H1 (cell line): ENCODE measurements around the gene ZMYM4. TPM values are rescaled to one million over a fixed set of nuclear protein-coding genes. Genes with fewer than 3 reads are reported as not detected.

ENCODE experiments used
- CBX5 ChIP-seq: fragments of 300-800, 300-1000 bp; sonication (generic); IDR thresholded peaks from 2 replicates; pipeline ENCODE4 v1.7.1; 2016; ENCODE audit warnings: antibody characterized with exemption, low read length, low read depth
- JUND ChIP-seq: IDR thresholded peaks from 2 replicates; pipeline ENCODE4 v1.6.1; 2011; ENCODE audit warnings: mild to moderate bottlenecking, improper control_type of control experiment, low read length
- KDM1A ChIP-seq: fragments of 200-600, 300-600 bp; sonication (generic); IDR thresholded peaks from 2 replicates; pipeline ENCODE4 v1.7.1; 2016; ENCODE audit warnings: mild to moderate bottlenecking, low read length, borderline replicate concordance
- NRF1 ChIP-seq: IDR thresholded peaks from 2 replicates; pipeline ENCODE4 v1.6.1; 2011; ENCODE audit warnings: mild to moderate bottlenecking, low read depth, low read length, improper control_type of control experiment
- ZNF274 ChIP-seq: IDR thresholded peaks from 2 replicates; pipeline ENCODE4 v1.7.0; 2012; ENCODE audit warnings: low read length, borderline replicate concordance; ENCODE audit errors: extremely low read depth
- polyA plus RNA-seq, 7 experiments: library from polyadenylated mRNA; depleted of rRNA in 3 of 7; stranded (reverse) in 5 of 7; unstranded in 2 of 7; fragments of >200 nt in 5 of 7; fragments of 200-250 nt in 2 of 7; gene quantifications; 1 replicate in 5 of 7; 2 replicates in 1 of 7; 4 replicates in 1 of 7; pipeline versions ENCODE4 v1.2.1 to v1.2.3, GENCODE V29; 2011 to 2013; ENCODE audit warnings: missing spikeins in 2 of 7, mixed read lengths in 2 of 7
- total RNA-seq: library from RNA; stranded (reverse); fragmentation: NEBNext Ultra II Directional; extraction: Animal tissue kit (Norgen Biotek cat#: 25700); gene quantifications from 2 replicates; pipeline ENCODE4 v1.2.1, GENCODE V29; 2021
- TF ChIP-seq, protein P1 (sequence below): fragments of 300-600 bp; sonication (generic); IDR thresholded peaks from 2 replicates; pipeline ENCODE4 v1.7.1; 2012; ENCODE audit warnings: low read length, moderate library complexity, mild to moderate bottlenecking, inconsistent platforms; ENCODE audit not compliant: insufficient replicate concordance

Gene ZMYM4
- total and polyA plus RNA-seq, 2 of the 8 experiments (the other 6 are each of a cell fraction or from before 2014, with no cell fraction given) = 16.7 to 81.3 TPM

DNA sequence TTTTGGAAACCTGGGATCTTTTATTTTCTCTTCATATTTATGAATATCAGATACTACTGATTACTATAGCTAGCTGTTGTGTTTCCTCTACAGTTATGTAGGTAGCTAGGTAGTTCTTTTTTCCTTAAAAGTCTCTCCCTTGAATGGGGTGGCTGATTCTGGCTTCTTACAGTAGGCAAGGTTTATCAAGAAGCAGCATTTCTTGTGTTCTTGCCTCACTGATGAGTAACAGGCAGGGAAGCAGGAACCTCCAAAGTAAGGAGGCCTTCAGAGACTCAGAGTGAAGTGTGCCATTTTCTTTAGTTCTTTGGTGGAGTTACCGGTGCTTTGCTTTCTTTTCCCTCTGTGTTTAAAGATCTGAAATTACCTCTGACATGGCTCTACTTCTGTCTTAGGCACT is 56.0 kb downstream of the ZMYM4 start (continued):
- no peak for TF ChIP-seq KDM1A
- no peak for TF ChIP-seq NRF1
- TF ChIP-seq ZNF274 = no peak
- no peak for TF ChIP-seq JUND
- TF ChIP-seq, protein P1, sequence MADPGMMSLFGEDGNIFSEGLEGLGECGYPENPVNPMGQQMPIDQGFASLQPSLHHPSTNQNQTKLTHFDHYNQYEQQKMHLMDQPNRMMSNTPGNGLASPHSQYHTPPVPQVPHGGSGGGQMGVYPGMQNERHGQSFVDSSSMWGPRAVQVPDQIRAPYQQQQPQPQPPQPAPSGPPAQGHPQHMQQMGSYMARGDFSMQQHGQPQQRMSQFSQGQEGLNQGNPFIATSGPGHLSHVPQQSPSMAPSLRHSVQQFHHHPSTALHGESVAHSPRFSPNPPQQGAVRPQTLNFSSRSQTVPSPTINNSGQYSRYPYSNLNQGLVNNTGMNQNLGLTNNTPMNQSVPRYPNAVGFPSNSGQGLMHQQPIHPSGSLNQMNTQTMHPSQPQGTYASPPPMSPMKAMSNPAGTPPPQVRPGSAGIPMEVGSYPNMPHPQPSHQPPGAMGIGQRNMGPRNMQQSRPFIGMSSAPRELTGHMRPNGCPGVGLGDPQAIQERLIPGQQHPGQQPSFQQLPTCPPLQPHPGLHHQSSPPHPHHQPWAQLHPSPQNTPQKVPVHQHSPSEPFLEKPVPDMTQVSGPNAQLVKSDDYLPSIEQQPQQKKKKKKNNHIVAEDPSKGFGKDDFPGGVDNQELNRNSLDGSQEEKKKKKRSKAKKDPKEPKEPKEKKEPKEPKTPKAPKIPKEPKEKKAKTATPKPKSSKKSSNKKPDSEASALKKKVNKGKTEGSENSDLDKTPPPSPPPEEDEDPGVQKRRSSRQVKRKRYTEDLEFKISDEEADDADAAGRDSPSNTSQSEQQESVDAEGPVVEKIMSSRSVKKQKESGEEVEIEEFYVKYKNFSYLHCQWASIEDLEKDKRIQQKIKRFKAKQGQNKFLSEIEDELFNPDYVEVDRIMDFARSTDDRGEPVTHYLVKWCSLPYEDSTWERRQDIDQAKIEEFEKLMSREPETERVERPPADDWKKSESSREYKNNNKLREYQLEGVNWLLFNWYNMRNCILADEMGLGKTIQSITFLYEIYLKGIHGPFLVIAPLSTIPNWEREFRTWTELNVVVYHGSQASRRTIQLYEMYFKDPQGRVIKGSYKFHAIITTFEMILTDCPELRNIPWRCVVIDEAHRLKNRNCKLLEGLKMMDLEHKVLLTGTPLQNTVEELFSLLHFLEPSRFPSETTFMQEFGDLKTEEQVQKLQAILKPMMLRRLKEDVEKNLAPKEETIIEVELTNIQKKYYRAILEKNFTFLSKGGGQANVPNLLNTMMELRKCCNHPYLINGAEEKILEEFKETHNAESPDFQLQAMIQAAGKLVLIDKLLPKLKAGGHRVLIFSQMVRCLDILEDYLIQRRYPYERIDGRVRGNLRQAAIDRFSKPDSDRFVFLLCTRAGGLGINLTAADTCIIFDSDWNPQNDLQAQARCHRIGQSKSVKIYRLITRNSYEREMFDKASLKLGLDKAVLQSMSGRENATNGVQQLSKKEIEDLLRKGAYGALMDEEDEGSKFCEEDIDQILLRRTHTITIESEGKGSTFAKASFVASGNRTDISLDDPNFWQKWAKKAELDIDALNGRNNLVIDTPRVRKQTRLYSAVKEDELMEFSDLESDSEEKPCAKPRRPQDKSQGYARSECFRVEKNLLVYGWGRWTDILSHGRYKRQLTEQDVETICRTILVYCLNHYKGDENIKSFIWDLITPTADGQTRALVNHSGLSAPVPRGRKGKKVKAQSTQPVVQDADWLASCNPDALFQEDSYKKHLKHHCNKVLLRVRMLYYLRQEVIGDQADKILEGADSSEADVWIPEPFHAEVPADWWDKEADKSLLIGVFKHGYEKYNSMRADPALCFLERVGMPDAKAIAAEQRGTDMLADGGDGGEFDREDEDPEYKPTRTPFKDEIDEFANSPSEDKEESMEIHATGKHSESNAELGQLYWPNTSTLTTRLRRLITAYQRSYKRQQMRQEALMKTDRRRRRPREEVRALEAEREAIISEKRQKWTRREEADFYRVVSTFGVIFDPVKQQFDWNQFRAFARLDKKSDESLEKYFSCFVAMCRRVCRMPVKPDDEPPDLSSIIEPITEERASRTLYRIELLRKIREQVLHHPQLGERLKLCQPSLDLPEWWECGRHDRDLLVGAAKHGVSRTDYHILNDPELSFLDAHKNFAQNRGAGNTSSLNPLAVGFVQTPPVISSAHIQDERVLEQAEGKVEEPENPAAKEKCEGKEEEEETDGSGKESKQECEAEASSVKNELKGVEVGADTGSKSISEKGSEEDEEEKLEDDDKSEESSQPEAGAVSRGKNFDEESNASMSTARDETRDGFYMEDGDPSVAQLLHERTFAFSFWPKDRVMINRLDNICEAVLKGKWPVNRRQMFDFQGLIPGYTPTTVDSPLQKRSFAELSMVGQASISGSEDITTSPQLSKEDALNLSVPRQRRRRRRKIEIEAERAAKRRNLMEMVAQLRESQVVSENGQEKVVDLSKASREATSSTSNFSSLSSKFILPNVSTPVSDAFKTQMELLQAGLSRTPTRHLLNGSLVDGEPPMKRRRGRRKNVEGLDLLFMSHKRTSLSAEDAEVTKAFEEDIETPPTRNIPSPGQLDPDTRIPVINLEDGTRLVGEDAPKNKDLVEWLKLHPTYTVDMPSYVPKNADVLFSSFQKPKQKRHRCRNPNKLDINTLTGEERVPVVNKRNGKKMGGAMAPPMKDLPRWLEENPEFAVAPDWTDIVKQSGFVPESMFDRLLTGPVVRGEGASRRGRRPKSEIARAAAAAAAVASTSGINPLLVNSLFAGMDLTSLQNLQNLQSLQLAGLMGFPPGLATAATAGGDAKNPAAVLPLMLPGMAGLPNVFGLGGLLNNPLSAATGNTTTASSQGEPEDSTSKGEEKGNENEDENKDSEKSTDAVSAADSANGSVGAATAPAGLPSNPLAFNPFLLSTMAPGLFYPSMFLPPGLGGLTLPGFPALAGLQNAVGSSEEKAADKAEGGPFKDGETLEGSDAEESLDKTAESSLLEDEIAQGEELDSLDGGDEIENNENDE = no peak
- TF ChIP-seq CBX5 = no peak
